ENCODE data around the gene CDR2.

DNA sequence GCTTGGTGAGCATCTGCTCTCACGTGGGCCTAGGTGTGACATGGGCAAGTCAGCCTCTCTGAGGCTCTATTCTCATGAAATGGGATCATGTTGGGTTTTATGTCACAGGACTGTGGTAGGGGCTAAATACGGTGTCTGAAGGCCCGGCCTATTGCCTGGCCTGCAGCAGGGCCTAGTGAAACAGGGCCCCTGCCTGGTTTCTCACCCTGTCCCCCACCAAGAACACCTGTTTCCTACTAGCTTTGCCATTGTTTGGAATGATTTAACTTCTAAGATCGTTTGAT, 48.1 kb downstream of the CDR2 start:
- no peak for TF ChIP-seq EZH2 (IDR thresholded peaks at IDR 0.05)
- no peak for TF ChIP-seq POLR2AphosphoS5 (IDR thresholded peaks at IDR 0.05; ENCODE audit: borderline replicate concordance, low read depth, low read length)
- TF ChIP-seq FOXP2 (optimal IDR thresholded peaks at IDR 0.05; ENCODE audit: control extremely low read depth, extremely low read length, insufficient read depth), result no peak

All from SK-N-MC (cell line).